Measurements from ENCODE around the gene THOP1.

THOP1 gene

GRCh38 chr19:2856457-2857050, 71.3 kb downstream of the THOP1 start:
- no peak for DNase-seq

GRCh38 chr19:2858864-2859263, 73.6 kb downstream of the THOP1 start:
- no peak for DNase-seq

GRCh38 chr19:2863816-2864215, 78.5 kb downstream of the THOP1 start:
- DNase-seq, result no peak
